ENCODE data around the gene DBI. TPM values are rescaled to one million over a fixed set of nuclear protein-coding genes. Genes with fewer than 3 reads are reported as not detected.

Gene DBI
- polyA plus RNA-seq, 1 of the 3 experiments (the other 2 are of a cell fraction), result 150 TPM

DNA sequence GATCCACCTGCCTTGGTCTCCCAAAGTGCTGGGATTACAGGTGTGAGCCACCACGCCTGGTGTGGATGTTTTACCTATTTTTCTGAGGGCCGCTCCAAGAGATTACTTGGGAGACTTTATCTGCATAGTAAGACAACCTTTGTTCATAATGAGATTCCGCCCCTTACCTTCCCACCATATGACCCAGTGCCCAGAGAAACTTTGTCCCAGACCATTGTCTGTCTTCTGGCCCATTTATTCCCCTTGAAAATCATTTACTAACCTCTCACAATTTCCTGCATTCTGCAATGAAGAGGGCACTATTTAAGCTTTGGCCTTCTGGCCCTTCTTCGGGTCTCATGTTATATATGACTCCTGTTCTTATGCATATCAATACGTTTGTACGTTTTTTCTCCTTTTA, 51.1 kb downstream of the DBI start:
- Histone ChIP-seq H3K9ac (no peak overlapping the region), H3K9me2 (no peaks in the 10 kb centered on the region), H3K36me3 (replicated peaks in 1 of 2; ENCODE audit: control insufficient read depth in 1 of 2, insufficient read depth in 2 of 2, low read length in 1 of 2) (no peaks in the 10 kb centered on the region), H3K27me3 (ENCODE audit: insufficient read depth) (no peaks in the 10 kb centered on the region), H3F3A (replicated peaks; ENCODE audit: insufficient read depth) (no peaks in the 10 kb centered on the region), H3K79me2 (ENCODE audit: insufficient read depth) (no peaks in the 10 kb centered on the region), H3K4me3 (ENCODE audit: low read depth in 2 of 2, low read length in 1 of 2) (no peak overlapping the region), H3K4me2 (no peak overlapping the region), H3K4me1 (ENCODE audit: control insufficient read depth in 1 of 2, insufficient read depth in 2 of 2, low read depth in 1 of 2, low read length in 1 of 2) (peaks cover 0 to 1% of the 10 kb centered on the region in 2 experiments; a peak in 1 of 4 replicates), H4K20me1 (ENCODE audit: insufficient read depth) (no peaks in the 10 kb centered on the region), H3K9me3 (no peaks in the 10 kb centered on the region), H2AFZ (ENCODE audit: low read depth) (no peak overlapping the region), H3K27ac (ENCODE audit: low read depth in 2 of 2, low read length in 1 of 2) (no peak overlapping the region)
- POLR2A ChIA-PET, result no interaction called here
- DNase-seq, result no peak
- CTCF ChIA-PET, result no interaction called here
- WGBS (ENCODE audit: low lambda C conversion rate), result 70% methylated on average over 6 of the region's 6 CpGs
- TF ChIP-seq JUND (IDR thresholded peaks at IDR 0.05), result no peak
- TF ChIP-seq TAF1 (IDR thresholded peaks at IDR 0.05; ENCODE audit: borderline replicate concordance, low read depth, low read length), result no peak
- TF ChIP-seq, protein P1, sequence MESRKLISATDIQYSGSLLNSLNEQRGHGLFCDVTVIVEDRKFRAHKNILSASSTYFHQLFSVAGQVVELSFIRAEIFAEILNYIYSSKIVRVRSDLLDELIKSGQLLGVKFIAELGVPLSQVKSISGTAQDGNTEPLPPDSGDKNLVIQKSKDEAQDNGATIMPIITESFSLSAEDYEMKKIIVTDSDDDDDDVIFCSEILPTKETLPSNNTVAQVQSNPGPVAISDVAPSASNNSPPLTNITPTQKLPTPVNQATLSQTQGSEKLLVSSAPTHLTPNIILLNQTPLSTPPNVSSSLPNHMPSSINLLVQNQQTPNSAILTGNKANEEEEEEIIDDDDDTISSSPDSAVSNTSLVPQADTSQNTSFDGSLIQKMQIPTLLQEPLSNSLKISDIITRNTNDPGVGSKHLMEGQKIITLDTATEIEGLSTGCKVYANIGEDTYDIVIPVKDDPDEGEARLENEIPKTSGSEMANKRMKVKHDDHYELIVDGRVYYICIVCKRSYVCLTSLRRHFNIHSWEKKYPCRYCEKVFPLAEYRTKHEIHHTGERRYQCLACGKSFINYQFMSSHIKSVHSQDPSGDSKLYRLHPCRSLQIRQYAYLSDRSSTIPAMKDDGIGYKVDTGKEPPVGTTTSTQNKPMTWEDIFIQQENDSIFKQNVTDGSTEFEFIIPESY (IDR thresholded peaks at IDR 0.05; ENCODE audit: borderline replicate concordance, low read depth), result no peak
- TF ChIP-seq, protein P2, sequence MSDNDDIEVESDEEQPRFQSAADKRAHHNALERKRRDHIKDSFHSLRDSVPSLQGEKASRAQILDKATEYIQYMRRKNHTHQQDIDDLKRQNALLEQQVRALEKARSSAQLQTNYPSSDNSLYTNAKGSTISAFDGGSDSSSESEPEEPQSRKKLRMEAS (IDR thresholded peaks at IDR 0.05; ENCODE audit: low read depth), result no peak
- TF ChIP-seq ELF1 (IDR thresholded peaks at IDR 0.05), result no peak
- no peak for TF ChIP-seq FOSL2 (IDR thresholded peaks at IDR 0.05; ENCODE audit: borderline replicate concordance, low read depth)
- no peak for TF ChIP-seq RCOR1 (IDR thresholded peaks at IDR 0.05; ENCODE audit: low read length)
- TF ChIP-seq GABPA (IDR thresholded peaks at IDR 0.05; ENCODE audit: low read depth), result no peak
- TF ChIP-seq, protein P3, sequence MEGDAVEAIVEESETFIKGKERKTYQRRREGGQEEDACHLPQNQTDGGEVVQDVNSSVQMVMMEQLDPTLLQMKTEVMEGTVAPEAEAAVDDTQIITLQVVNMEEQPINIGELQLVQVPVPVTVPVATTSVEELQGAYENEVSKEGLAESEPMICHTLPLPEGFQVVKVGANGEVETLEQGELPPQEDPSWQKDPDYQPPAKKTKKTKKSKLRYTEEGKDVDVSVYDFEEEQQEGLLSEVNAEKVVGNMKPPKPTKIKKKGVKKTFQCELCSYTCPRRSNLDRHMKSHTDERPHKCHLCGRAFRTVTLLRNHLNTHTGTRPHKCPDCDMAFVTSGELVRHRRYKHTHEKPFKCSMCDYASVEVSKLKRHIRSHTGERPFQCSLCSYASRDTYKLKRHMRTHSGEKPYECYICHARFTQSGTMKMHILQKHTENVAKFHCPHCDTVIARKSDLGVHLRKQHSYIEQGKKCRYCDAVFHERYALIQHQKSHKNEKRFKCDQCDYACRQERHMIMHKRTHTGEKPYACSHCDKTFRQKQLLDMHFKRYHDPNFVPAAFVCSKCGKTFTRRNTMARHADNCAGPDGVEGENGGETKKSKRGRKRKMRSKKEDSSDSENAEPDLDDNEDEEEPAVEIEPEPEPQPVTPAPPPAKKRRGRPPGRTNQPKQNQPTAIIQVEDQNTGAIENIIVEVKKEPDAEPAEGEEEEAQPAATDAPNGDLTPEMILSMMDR (IDR thresholded peaks at IDR 0.05), result no peak
- no peak for TF ChIP-seq FOXM1 (IDR thresholded peaks at IDR 0.05; ENCODE audit: low read depth)
- TF ChIP-seq, protein P4, sequence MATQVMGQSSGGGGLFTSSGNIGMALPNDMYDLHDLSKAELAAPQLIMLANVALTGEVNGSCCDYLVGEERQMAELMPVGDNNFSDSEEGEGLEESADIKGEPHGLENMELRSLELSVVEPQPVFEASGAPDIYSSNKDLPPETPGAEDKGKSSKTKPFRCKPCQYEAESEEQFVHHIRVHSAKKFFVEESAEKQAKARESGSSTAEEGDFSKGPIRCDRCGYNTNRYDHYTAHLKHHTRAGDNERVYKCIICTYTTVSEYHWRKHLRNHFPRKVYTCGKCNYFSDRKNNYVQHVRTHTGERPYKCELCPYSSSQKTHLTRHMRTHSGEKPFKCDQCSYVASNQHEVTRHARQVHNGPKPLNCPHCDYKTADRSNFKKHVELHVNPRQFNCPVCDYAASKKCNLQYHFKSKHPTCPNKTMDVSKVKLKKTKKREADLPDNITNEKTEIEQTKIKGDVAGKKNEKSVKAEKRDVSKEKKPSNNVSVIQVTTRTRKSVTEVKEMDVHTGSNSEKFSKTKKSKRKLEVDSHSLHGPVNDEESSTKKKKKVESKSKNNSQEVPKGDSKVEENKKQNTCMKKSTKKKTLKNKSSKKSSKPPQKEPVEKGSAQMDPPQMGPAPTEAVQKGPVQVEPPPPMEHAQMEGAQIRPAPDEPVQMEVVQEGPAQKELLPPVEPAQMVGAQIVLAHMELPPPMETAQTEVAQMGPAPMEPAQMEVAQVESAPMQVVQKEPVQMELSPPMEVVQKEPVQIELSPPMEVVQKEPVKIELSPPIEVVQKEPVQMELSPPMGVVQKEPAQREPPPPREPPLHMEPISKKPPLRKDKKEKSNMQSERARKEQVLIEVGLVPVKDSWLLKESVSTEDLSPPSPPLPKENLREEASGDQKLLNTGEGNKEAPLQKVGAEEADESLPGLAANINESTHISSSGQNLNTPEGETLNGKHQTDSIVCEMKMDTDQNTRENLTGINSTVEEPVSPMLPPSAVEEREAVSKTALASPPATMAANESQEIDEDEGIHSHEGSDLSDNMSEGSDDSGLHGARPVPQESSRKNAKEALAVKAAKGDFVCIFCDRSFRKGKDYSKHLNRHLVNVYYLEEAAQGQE (IDR thresholded peaks at IDR 0.05; ENCODE audit: low read depth, low read length), result no peak
- TF ChIP-seq, protein P5, sequence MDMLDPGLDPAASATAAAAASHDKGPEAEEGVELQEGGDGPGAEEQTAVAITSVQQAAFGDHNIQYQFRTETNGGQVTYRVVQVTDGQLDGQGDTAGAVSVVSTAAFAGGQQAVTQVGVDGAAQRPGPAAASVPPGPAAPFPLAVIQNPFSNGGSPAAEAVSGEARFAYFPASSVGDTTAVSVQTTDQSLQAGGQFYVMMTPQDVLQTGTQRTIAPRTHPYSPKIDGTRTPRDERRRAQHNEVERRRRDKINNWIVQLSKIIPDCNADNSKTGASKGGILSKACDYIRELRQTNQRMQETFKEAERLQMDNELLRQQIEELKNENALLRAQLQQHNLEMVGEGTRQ (IDR thresholded peaks at IDR 0.05; ENCODE audit: borderline replicate concordance, low read depth, low read length), result no peak
- no peak for TF ChIP-seq GATA2 (CRISPR knock-in tag; IDR thresholded peaks at IDR 0.05)
- TF ChIP-seq MEF2A (IDR thresholded peaks at IDR 0.05; ENCODE audit: borderline replicate concordance, low read depth), result no peak
- no peak for TF ChIP-seq POLR2AphosphoS5 (IDR thresholded peaks at IDR 0.05; ENCODE audit: low read depth, low read length)

Data from SK-N-SH (cell line).